Measurements from ENCODE around the gene GMCL2.

- TF ChIP-seq CBFB (CRISPR knock-in tag; IDR thresholded peaks at IDR 0.05; ENCODE audit: low read depth) (no peak), CTCF (IDR thresholded peaks at IDR 0.05) (no peak), TCF7 (CRISPR knock-in tag; IDR thresholded peaks at IDR 0.05; ENCODE audit: low read depth) (no peak), ZNF425 (CRISPR knock-in tag; conservative IDR thresholded peaks at IDR 0.05) (no peak), ELF4 (CRISPR knock-in tag; IDR thresholded peaks at IDR 0.05; ENCODE audit: low read depth) (no peak), TEAD4 (CRISPR knock-in tag; IDR thresholded peaks at IDR 0.05) (no peak), NR1H2 (CRISPR knock-in tag; IDR thresholded peaks at IDR 0.05) (no peak), ZNF121 (CRISPR knock-in tag; IDR thresholded peaks at IDR 0.05) (no peak)
Observed at GRCh38 chr5:178207917-178208280, 20.7 kb upstream of the GMCL2 start.

Measured in WTC11 (cell line).